Right kidney (tissue), 1 donor: ENCODE results near the gene MLPH.

ENCODE experiments used
- DNase-seq: peaks from one replicate; pipeline ENCODE4 v3.0.0-alpha.2; 2016

The MLPH gene

GRCh38 chr2:237603718-237604362 lies 116.8 kb downstream of the MLPH start:
- DNase-seq, result no peak

DNA sequence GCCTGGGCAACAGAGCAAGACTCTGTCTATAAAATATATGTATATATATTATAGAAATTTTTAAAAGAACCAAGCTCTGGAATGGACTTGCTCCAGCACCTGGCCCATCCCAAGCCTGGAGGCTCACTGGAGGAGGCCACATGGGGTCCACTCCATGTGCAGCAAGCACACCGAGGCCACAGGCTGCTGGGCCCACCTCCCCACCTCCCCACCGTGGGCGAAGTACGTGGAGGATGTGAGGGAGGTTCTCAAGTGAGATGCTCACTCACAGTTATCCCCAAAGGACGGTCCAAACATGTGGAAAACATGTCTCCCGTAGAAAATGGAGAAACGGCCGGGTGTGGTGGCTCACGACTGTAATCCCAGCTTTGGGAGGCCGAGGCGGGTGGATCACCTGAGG lies 117.3 kb downstream of the MLPH start:
- no peak for DNase-seq
